ENCODE measurements around the gene SOCS6. TPM values are rescaled to one million over a fixed set of nuclear protein-coding genes. Genes with fewer than 3 reads are reported as not detected.

The SOCS6 gene
- total and polyA plus RNA-seq, 2 donors (not counting 3 experiments of a cell fraction or from before 2014, with no cell fraction given), result 8.6 to 15.0 TPM

DNA sequence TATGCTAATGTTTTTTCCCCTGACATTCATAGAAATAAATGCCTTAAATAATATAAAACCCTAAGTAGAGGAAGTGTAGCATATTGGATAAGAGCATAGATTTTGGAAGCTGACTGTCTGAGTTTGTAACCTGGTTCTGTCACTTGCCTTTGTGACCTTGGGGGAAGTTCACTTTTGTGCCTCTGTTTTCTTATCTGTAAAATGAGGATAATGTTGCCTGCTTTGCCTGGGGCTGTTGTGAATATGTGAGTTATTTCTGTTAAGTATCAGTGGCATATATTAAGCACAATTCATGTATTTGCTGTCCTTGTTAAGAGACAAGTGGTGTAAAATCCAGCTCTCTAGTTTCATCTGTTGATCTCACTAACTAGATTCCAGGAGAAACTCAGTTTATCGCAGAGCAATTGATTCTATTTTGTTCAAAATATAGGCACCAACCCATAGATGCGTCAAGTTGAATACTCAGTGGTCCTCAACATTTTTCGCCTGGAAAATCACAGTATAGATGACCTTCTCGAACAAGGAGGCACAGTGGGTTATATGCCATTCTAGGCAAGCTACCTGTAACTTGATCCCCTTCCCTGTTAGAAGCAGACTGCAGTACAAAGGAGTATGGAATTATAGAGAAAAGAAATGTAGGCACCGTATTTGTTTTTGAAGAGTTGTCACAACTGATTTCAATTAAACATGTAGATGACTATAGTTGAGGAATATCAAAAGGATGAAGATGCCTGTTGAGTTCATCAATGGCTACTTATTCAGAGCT is 67.0 kb downstream of the SOCS6 start:
- H3K9me1 ChIP-seq (replicated peaks; ENCODE audit: control insufficient read depth, extremely low read depth, insufficient read depth, low read length), result no peaks in the 10 kb centered on the region
- no peak overlapping the region for H3K4me3 ChIP-seq (replicated peaks in 1 of 3; ENCODE audit: insufficient read depth in 1 of 3, low read depth in 1 of 3, low read length in 3 of 3)
- CTCF ChIA-PET, result interaction anchor here (1.0 to 1.4 kb wide), 2 partner anchors 27 to 78 kb away, joined by 3 to 5 read pairs; no protein-coding TSS in a partner anchor
- DNase-seq (ENCODE audit: low read depth, low spot score), result no peak
- H4K20me1 ChIP-seq (replicated peaks; ENCODE audit: control insufficient read depth, extremely low read depth, insufficient read depth, low read length), result no peaks in the 10 kb centered on the region
- H2AFZ ChIP-seq (ENCODE audit: low read depth, low read length), result no peak overlapping the region
- no peaks in the 10 kb centered on the region for H3K79me2 ChIP-seq (ENCODE audit: control insufficient read depth, insufficient read depth, low read length)
- no peaks in the 10 kb centered on the region for H3K27me3 ChIP-seq (ENCODE audit: control insufficient read depth in 2 of 2, insufficient read depth in 2 of 2, low read length in 2 of 2)
- no peaks in the 10 kb centered on the region for H3K36me3 ChIP-seq (ENCODE audit: control insufficient read depth in 2 of 2, extremely low read depth in 1 of 2, insufficient read depth in 2 of 2, low read length in 2 of 2)
- no peak for TF ChIP-seq FOS (IDR thresholded peaks at IDR 0.05; ENCODE audit: borderline replicate concordance, insufficient read depth, low read length)
- TF ChIP-seq JUN (IDR thresholded peaks at IDR 0.05; ENCODE audit: borderline replicate concordance, insufficient read depth, insufficient read length, low read depth), result no peak
- TF ChIP-seq, protein P1, sequence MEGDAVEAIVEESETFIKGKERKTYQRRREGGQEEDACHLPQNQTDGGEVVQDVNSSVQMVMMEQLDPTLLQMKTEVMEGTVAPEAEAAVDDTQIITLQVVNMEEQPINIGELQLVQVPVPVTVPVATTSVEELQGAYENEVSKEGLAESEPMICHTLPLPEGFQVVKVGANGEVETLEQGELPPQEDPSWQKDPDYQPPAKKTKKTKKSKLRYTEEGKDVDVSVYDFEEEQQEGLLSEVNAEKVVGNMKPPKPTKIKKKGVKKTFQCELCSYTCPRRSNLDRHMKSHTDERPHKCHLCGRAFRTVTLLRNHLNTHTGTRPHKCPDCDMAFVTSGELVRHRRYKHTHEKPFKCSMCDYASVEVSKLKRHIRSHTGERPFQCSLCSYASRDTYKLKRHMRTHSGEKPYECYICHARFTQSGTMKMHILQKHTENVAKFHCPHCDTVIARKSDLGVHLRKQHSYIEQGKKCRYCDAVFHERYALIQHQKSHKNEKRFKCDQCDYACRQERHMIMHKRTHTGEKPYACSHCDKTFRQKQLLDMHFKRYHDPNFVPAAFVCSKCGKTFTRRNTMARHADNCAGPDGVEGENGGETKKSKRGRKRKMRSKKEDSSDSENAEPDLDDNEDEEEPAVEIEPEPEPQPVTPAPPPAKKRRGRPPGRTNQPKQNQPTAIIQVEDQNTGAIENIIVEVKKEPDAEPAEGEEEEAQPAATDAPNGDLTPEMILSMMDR (IDR thresholded peaks at IDR 0.05; ENCODE audit: extremely low read depth in 1 of 2, insufficient read depth in 1 of 2, low read depth in 1 of 2, low read length in 2 of 2), result no peak
- TF ChIP-seq POLR2A (IDR thresholded peaks at IDR 0.05; ENCODE audit: low read depth, low read length), result no peak
- TF ChIP-seq GATA2 (IDR thresholded peaks at IDR 0.05; ENCODE audit: insufficient read depth, insufficient read length, low read depth, low read length), result no peak
- TF ChIP-seq, protein P2, sequence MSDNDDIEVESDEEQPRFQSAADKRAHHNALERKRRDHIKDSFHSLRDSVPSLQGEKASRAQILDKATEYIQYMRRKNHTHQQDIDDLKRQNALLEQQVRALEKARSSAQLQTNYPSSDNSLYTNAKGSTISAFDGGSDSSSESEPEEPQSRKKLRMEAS (IDR thresholded peaks at IDR 0.05; ENCODE audit: insufficient read depth, insufficient read length), result no peak
- no peak for TF ChIP-seq MYC (IDR thresholded peaks at IDR 0.05; ENCODE audit: low read depth, low read length)
- no peak for TF ChIP-seq EZH2 (IDR thresholded peaks at IDR 0.05; ENCODE audit: borderline replicate concordance, low read depth, low read length, severe bottlenecking)
- TF ChIP-seq POLR2AphosphoS5 (IDR thresholded peaks at IDR 0.05; ENCODE audit: insufficient read depth, low read depth, low read length), result no peak
- intact Hi-C loops (cut with micrococcal nuclease), result loop anchor here (5.0 kb wide), 1 partner anchor 69 kb away; the partner anchor contains the start of gene SOCS6
- no TSS peak for BruUV-seq (replicated peaks)
- H3K27ac ChIP-seq (ENCODE audit: insufficient read depth, low read depth, low read length), result no peak overlapping the region
- H3K4me1 ChIP-seq (ENCODE audit: control insufficient read depth, extremely low read depth, insufficient read depth, low read length), result peaks cover 9% of the 10 kb centered on the region
- dilution Hi-C loops (cut with MboI; ENCODE audit: extremely low pct_ligation_motif_present, low sequenced_read_pairs), result no loop called here
- H3K4me2 ChIP-seq (ENCODE audit: insufficient read depth, low read length), result no peak overlapping the region
- FAIRE-seq, result no peak
- H3K9ac ChIP-seq (replicated peaks; ENCODE audit: extremely low read depth, insufficient read depth, low read length), result no peak overlapping the region
- POLR2A ChIA-PET, result no interaction called here
- no peaks in the 10 kb centered on the region for H3K9me3 ChIP-seq (replicated peaks; ENCODE audit: control insufficient read depth, insufficient read depth, low read length)

Measured in endothelial cell of umbilical vein (primary cell).